DMS 273 treated with DMSO at 0.1 percent for 48 hours (cell line): ENCODE measurements around the gene DNAJC6.

Experiments
- DNase-seq: peaks from one replicate; lab custom pipeline; 2025; lab: John Stamatoyannopoulos, UW

The DNAJC6 gene

DNA sequence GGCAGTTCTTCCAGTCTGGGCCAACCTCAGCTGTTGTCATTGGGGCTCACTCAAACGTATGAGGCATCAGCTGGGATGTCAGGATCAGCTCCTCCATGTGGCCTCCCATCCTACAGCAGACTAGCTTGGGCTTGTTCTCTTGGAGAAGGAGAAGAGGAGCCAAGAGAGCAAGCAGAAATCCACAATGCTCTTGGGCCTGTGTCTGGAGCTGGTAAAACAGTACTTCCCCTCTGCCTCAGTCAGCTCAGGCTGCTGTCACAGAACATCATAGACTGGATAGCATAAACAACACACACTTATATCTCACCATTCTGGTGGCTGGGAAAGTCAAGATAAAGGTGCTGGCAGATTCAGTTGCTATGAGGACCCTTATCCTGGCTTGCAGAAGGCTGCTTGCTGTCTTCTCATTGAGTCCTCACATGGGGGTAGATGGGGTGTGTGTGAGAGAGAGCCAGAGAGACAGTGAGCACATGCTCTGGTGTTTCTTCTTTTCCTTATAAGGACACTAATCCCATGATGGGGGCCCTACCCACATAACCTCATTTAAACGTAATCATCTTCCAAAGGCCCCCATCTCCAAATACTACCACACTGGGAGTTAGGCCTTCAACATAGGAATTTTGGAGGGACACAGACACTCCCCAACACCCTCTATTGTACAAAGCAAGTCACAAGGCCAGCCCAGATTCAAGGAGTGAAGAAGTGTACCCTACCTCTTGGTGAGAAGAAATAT lies 16.3 kb upstream of the DNAJC6 start:
- no peak for DNase-seq

DNA sequence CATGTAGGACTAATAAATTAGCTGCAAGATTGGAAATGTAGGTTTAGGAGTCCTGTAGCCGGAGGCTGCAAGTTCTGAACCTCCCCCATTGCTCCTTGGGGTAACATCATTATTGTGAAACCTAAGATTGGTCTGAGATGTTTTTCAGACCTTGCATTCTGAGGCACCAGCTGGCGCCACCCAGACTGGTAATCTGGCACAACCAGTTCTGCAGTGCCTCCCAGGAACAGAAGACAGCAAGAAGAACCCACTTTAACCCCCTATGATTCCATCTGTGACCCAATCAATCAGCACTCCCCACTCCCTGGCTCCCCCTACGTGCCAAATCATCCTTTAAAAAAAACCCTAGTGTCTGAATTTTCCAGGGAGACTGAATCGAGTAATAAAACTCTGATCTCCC lies 11.6 kb upstream of the DNAJC6 start:
- DNase-seq: no peak

DNA sequence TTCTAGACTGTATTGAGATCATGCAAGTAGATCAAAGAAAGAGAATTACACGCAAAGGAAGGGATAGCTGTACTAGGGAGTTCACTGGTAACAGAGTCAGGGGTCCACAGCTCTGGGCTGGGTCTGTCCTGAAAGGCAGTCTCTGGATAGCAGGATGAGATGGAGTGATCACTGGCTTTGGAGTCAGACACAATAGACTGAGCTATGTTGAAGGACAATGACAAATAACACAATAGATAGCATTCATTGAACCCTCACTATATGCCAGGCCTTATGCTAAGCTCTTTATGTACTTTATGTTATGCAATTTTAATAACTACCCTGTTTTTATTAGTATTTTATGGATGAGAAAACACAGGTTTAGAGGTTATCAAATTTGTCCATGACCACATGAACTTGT lies 10.0 kb upstream of the DNAJC6 start:
- DNase-seq: no peak

DNA sequence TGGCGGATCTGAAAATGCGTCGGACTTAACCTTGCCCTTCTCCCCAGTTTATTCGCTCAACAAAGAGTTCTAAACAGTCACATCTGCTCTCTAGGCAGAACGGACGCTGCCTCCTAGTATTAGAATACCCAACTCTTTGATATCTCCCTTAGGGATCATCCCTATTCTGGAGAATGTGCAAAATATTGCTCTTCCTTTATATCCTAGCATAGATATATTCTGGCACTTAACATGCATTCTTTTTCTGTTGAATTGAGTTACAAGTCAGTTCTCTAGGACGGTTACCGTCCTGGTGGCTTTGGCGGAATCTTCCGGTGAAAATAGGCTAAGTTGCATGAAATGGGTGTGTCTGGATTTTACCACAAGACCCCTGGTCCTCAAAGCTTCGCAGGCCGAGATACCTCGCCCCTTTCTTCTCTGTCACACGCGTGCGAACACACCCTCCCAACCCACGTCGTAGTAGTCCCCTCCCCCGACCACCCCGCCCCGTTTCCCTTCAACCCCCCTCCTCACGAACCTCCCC lies 501 bp upstream of the DNAJC6 start:
- DNase-seq: no peak

DNA sequence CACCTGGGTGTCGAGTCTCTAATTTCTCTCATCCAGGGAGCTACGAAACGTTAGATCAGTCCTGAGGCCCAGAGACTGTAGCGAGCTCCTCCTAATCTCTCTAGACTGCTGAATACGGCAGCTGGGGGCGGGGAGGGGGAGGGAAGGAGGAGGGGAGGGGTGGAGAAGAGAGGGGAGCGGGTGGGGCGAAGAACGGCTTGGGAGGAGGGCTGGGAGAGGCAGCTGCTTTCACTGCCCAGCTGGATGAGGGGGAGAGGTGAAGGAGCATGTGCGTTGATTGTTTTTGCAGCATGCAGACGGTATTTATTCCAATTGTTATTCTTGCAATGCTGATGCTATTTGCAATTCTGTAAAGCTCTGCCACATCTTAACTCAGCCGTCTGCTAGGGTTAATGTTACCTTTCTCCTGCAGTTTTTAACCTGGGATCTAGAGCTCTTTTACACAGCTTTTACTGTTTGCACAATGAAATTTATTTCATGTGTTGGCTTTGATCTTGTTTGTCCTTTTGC lies 790 bp downstream of the DNAJC6 start:
- peak; percentile 71 for DNase-seq

DNA sequence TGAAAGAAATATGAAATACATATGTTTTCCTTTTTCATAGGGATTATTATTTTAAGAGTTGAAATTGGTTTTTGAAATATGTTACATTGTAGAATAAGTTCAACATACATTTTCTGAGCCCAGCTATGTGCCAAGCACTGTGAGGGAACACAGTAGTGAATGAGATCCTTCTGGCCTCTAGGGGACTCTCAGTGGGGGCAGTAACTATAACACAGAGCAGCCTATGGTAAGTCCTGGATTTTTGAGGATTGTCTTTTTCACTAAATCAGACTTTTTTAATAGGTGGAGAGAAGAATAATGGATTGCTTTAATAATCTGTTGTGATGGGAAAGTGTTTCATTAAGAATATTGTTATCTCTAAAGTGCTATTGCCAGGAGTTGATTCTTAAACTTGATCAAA lies 2.4 kb downstream of the DNAJC6 start:
- no peak for DNase-seq

DNA sequence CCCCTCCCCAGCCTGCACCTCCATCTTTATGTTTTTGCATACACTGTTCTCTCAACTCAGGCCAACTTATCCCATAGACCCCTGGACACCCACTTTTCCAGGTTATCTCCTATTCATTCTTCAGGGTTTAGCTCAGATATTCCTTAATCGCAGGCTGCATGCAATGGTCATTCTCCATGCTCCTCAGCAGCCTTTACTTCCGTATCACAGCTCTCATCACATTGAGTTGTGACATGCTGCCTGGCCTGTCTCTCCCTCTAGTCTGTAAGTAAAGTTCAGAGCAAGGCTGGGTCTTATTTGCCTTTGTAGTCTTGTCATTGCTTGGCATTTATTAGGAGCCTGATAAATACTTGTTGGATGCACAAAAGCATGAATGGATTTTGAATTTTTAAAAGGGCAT lies 6.9 kb downstream of the DNAJC6 start:
- no peak for DNase-seq

DNA sequence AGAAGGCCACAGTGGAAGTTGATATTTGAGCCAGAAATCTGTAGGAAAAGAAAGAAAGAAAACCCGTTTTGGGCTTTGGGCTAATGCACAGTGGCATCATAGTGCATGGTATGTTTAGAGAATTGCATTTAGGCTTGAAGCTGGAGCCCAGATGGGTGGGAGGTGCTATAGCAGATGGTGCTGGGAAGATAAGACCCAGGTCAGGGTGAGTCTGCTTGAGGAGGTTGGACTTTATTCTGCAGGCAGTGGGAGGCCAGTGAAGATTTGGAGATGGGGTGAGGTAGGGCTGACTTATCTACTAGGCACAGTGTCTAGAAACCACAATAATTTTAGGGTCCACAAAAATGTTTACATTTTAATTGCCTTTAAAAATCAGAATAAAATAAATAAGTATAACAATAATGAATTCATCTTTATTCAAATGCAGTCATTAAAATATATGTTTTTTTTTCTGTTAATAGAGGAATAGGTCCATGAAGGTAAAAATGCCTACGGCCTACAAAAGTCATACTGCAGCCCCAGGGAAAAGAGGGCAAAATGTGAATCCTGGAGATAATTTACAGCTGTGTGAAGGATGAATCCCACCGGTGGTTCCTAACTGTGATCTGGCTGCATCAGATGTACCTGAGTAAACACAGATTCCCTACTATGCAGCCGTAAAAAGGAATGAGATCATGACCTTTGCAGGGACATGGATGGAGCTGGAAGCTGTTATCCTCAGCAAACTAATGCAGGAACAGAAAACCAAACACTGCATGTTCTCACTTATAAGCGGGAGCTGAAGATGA lies 8.7 kb downstream of the DNAJC6 start:
- DNase-seq: peak; percentile 79

DNA sequence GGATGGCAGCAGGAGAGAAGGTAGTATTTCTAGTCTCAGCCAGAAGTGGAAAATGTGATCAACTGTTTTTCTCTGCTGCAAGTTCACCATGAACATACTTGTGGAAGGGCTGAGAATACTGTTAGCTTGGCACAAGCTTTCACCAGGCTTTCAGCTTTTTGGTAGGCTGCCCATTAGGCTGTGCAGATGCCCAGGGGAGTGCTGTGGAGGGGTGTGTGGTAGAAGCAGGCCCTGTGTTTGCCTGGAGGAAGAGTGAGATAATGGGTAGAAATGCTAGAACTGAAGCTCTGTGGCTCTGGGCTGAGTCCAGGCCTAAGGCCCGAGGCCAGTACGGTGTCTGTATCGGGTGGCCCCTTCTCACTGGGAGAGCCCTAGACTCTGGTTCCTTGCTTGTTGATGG lies 9.8 kb downstream of the DNAJC6 start:
- DNase-seq: peak; percentile 20

DNA sequence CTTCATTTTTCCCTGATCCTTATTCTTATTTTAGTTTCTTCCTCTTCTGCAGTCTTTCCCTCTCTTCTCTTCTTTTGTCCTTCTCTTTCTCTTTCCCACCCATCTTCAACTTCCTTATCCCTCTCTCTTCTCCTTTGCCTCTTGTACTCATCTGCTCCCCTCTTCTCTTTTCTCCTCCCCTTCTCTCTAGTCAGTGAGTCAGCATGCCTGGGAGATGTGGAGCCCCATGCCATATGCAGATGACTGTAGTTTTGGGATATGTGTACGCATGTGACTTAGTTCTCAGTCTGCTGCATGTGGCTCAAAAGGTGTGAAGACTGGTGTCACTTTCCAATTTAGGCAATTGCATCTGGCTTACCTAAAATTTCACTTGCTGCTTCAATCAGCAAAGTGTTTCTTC lies 10.4 kb downstream of the DNAJC6 start:
- no peak for DNase-seq

DNA sequence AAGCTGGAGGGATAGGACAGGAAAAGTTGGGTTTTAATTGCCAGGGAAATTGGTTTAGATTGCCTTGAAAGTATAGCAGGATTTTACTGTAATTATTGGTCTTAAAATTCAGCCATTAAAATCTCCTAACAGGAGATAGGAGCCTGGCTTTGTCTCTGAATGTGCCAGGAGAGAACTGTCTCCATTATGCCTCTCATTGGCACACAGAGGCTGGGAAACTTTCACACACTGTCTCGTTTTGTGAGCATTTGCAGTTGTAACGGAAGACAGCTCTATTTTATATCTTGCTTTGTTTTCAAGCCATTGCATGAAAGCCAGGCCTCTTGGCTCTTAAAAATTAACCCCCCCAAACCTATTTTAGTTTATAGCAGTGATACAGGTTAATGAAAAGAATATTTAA lies 12.5 kb downstream of the DNAJC6 start:
- no peak for DNase-seq

DNA sequence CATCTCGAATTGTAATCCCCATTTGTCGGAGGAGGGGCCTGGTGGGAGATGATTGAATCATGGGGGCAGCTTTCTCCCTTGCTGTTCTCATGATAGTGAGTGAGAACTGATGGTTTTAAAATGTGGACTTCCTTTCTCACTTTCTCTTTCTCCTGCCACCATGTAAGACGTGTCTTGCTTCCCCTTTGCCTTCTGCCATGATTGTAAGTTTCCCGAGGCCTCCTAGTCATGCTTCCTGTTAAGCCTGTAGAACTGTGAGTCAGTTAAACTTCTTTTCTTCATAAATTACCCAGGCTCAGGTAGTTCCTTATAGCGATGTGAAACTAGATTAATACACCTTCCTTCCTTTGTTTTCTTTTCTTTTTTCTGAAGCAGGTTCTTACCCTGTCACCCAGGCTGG lies 13.9 kb downstream of the DNAJC6 start:
- DNase-seq: no peak

DNA sequence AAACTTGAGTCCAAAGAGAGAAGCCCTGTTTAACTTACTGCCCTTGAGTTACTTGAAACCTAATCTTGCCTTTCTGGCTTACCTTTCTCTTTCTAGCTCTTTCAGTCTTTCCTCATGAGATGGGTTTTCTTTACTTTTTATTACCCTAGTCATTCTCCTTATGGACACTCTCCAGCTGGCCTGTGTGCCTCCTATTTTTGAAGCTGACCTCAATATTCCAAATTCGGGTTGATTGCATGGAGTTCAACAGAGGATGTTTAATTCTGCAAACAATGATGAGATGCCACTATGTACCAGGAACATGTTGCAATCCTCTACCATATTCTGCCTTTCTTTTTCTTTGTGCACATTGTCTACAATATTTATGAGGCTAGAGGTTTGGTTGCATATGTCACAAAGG lies 20.7 kb downstream of the DNAJC6 start:
- no peak for DNase-seq

DNA sequence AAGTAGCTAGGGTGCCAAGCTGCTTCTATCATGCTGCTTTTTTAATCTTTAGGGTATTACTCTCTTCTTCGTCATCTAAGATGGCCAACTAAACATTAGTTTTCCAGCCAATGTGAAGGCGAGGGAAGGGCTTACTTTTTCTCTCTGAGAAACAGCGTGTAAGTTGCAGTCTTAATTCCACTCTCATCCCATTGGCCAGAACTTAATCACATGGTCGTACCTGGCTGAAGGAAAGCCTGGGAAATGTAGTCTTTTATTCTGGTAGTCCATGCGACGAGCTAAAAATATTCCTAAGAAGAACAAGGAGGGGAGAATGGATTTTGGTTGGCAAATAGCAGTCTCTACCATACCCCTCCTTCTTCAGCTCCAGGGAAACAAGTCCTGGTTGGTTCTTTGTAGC lies 21.5 kb downstream of the DNAJC6 start:
- no peak for DNase-seq

DNA sequence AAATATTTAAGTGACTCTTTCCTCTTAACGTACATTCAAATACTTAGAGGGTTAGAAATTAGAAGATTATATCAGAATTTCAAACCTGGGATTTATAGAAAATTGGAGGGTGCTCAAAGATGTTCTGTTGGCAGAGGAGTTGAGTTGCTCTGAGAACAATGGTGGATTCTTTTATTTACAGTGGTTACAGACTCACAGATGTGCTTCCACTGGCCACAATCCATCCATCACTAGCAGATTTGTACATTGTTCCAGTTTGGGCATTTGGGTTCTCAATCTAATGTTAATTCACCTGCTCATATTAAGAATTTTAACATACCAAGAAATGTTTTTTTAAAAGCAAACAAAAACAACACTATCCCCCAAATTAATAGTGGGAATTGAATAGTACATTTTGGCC lies 23.5 kb downstream of the DNAJC6 start:
- no peak for DNase-seq

DNA sequence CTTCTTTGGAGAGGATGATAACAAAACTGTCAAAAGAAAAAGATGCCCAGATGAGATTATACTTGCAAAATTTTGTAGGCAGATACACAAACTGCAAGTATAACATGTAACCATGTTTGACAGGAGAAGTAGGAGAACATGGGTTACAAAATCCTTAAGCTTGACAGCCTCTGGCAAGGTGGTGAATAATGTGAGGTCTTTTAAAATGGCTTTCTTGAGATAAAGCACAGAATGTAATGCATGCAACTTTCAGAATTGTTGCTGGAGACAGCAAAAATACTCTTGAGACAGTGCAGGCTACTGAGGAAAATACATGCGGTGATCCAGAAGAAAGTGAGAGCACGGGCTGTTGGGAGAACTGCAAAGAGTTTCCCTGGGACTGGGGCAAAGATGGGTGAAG lies 24.7 kb downstream of the DNAJC6 start:
- DNase-seq: no peak

DNA sequence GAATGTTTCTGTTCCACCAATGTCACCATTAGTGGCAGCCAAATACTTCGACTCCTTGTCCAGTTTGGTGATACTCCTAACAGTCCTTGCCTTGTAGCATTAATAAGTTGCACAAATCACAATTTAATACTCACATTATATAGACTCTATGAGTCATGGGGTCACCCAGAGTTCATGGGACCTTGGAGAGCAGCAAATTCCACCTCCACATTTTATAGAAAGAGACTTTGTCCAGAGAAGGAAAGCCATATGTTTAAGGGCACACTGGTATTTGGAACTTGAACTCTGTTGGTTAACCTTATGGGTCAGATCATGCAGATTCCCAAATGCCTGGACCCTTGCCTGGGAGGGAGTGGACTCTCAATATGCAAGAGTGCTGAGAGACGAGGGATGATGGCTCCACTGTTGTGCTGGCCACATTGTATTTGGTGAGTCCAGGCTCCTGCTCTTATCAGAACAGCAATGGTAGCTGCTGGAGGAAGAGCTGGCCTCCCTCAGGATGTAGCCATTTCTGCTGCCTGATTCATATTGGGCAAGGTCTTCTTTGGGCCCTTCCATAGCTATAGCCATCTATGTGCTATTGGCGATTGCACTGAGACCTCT lies 30.6 kb downstream of the DNAJC6 start:
- no peak for DNase-seq

DNA sequence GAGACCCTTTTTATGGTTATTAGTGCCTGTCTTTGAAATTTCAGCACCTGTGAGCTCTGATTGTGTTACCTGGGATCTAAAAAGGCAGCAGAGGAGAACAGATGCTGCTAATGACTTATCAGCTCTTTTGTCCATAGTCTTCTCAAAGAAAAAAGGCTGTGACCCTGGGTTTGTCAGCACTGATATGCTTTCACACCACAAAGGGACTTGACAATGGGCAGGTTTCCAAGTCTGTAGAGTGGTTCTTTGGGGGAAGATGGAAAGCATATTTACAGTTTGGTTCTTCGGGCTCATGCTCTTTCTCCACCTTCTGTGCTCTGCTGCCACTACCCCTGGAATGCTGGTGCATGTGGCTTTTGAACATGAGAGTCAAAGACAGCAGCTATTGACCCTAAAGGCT lies 32.0 kb downstream of the DNAJC6 start:
- DNase-seq: no peak

DNA sequence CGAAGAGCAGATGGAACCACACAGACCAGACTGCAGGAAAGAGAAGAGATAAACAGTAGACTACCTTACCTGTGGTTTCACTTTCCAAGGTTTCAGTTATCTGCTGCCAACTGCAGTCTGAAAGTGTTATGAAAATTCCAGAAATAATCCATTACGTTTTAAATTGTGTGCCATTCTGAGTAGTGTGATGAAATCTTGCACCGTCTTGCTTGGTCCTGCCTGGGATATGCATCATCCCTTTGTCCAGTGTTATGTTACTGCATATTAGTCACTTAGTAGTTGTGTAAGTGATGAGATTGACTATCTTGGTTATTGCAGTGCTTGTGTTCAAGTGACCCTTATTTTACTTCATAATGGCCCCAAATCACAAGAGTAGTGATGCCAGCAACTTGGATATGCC lies 33.9 kb downstream of the DNAJC6 start:
- DNase-seq: no peak

DNA sequence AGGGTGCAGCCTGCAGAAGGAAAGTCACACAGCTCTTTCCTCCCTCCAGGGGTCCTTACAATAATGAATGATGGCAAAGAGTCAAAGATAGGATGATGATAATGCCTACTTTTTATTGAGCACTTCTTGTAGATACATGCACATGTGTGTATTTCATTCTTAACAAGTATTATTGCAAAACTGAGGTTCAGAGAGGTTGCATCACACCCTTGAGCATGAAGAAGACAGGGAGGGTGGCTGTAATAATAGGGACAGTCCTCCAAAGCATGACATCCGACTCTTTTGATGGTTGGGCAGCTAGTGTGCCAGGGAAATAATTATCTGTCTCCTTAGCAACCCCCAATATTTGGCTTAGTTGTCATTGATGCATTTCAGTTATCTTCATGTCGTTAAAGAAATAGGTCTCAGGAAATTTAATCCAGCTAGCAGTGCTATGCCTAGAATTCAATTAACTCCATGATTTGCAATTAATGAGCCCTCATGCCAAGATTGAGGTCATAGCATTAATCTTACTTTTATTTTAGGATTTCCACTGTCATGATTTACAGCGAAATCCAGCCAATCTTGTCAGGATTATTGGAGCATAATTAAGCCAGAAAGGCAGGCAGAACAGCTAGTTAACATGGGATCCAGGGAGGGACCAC lies 35.0 kb downstream of the DNAJC6 start:
- no peak for DNase-seq

DNA sequence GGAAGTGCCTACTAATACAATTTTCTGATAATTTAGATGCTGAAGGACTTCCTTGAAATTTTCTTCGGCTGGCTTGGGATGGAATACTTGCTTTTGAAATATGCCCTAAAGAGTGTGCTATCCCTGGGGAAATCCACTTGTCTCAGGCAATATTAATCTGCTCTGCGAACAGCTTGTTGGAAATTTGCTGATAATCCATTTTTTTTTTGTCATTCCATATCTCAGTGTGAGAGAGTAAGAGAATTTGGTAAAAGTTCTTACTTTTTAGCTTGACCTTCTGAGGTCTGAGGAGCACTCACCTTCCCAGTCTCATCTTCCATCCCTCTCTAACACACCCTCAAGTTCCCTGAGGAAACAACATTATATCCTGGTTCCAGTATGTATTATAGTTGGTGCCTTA lies 36.8 kb downstream of the DNAJC6 start:
- no peak for DNase-seq

DNA sequence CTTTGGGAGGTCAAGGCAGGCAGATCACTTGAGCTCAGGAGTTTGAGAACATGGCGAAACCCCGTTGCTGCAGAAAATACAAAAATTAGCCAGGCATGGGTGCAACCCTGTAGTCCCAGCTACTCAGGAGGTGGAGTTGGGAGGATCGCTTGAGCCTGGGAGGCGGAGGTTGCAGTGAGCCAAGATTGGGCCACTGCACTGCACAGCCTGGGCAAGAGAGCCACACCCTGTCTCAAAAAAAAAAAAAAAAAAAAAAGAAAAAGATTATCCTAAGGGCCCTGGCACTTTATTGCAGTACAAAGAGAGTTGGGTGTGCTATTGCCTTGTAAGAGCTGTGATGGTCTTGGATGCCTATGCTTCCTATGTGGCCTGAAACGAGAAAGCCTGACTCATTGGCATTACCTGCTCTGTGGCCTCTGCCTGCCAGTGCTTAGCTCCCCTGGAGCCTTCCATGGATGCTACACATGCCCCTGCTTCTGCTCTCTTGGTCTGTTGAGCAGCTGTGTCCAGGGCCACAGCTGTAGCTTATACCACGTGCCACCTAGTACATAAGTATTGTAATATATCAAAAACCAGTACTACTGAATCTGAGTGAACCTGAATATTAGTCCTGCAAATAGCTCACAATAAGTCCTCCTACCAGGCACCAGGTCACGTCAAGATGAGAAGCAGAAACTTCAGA lies 45.8 kb downstream of the DNAJC6 start:
- DNase-seq: no peak
